HEK293 (cell line): Measurements from ENCODE around the gene FOSL1.

Experiments used
- GLI4 ChIP-seq: fragments of 450-650 bp; formaldehyde crosslinking; IDR thresholded peaks from 2 replicates; pipeline ENCODE4 v1.5.1; 2016; ENCODE audit warnings: missing biosample characterization, missing genetic modification characterization
- HOXA7 ChIP-seq: sonication (generic); formaldehyde crosslinking; IDR thresholded peaks from 2 replicates; pipeline ENCODE4 v1.8.1; 2022; ENCODE audit warnings: missing genetic modification reagents, borderline replicate concordance
- IKZF3 ChIP-seq: fragments of 450-650 bp; IDR thresholded peaks from 2 replicates; pipeline ENCODE4 v1.5.0; 2018; ENCODE audit warnings: missing biosample characterization, mild to moderate bottlenecking, missing genetic modification characterization, moderate library complexity
- MZF1 ChIP-seq: fragments of 450-650 bp; formaldehyde crosslinking; IDR thresholded peaks from 2 replicates; pipeline ENCODE4 v1.5.1; 2017; ENCODE audit warnings: missing biosample characterization, missing genetic modification characterization, borderline replicate concordance
- OSR2 ChIP-seq: fragments of 450-650 bp; formaldehyde crosslinking; IDR thresholded peaks from 2 replicates; pipeline ENCODE4 v1.5.1; 2016; ENCODE audit warnings: missing biosample characterization, missing genetic modification characterization
- RBAK ChIP-seq: fragments of 450-650 bp; formaldehyde crosslinking; IDR thresholded peaks from 2 replicates; pipeline ENCODE4 v1.5.1; 2016; ENCODE audit warnings: missing biosample characterization, missing genetic modification characterization
- ZBTB21 ChIP-seq: fragments of 450-650 bp; formaldehyde crosslinking; IDR thresholded peaks from 2 replicates; pipeline ENCODE4 v1.5.1; 2017; ENCODE audit warnings: missing biosample characterization, missing genetic modification characterization
- ZNF174 ChIP-seq: fragments of 450-650 bp; formaldehyde crosslinking; IDR thresholded peaks from 2 replicates; pipeline ENCODE4 v1.5.0; 2017; ENCODE audit warnings: missing biosample characterization, mild to moderate bottlenecking, missing genetic modification characterization
- ZNF211 ChIP-seq: fragments of 450-650 bp; formaldehyde crosslinking; IDR thresholded peaks from 2 replicates; pipeline ENCODE4 v1.5.1; 2016; ENCODE audit warnings: low read depth, missing biosample characterization, missing genetic modification characterization
- ZNF214 ChIP-seq: fragments of 450-650 bp; formaldehyde crosslinking; IDR thresholded peaks from 2 replicates; pipeline ENCODE4 v1.5.1; 2017; ENCODE audit warnings: missing biosample characterization, mild to moderate bottlenecking, missing genetic modification characterization, borderline replicate concordance
- ZNF292 ChIP-seq: fragments of 450-650 bp; formaldehyde crosslinking; IDR thresholded peaks from 2 replicates; pipeline ENCODE4 v1.5.1; 2016; ENCODE audit warnings: low read depth, missing biosample characterization, missing genetic modification characterization, borderline replicate concordance
- ZNF341 ChIP-seq: fragments of 450-650 bp; formaldehyde crosslinking; IDR thresholded peaks from 2 replicates; pipeline ENCODE4; 2016; ENCODE audit warnings: low read depth, missing biosample characterization, missing genetic modification characterization
- ZNF521 ChIP-seq: fragments of 450-650 bp; formaldehyde crosslinking; IDR thresholded peaks from 2 replicates; pipeline ENCODE4 v1.5.1; 2017; ENCODE audit warnings: missing biosample characterization, mild to moderate bottlenecking, missing genetic modification characterization
- ZNF585B ChIP-seq: fragments of 450-650 bp; formaldehyde crosslinking; IDR thresholded peaks from 2 replicates; pipeline ENCODE4 v1.5.1; 2016; ENCODE audit warnings: missing biosample characterization, missing genetic modification characterization
- ZNF670 ChIP-seq: fragments of 450-650 bp; formaldehyde crosslinking; IDR thresholded peaks from 2 replicates; pipeline ENCODE4 v1.5.1; 2016; ENCODE audit warnings: missing biosample characterization, missing genetic modification characterization, low read depth
- TF ChIP-seq, protein P1 (sequence below): fragments of 450-650 bp; formaldehyde crosslinking; IDR thresholded peaks from 2 replicates; pipeline ENCODE4 v1.5.1; 2017; ENCODE audit warnings: missing biosample characterization, missing genetic modification characterization
- TF ChIP-seq, protein P2 (sequence below): fragments of 450-650 bp; formaldehyde crosslinking; IDR thresholded peaks from 2 replicates; pipeline ENCODE4 v1.5.1; 2016; ENCODE audit warnings: missing biosample characterization, missing genetic modification characterization
- TF ChIP-seq, protein P3 (sequence below): fragments of 450-650 bp; formaldehyde crosslinking; IDR thresholded peaks from 2 replicates; pipeline ENCODE4 v1.5.1; 2016; ENCODE audit warnings: missing biosample characterization, missing genetic modification characterization
- TF ChIP-seq, protein P4 (sequence below): fragments of 450-650 bp; formaldehyde crosslinking; IDR thresholded peaks from 2 replicates; pipeline ENCODE4 v1.5.1; 2016; ENCODE audit warnings: missing biosample characterization, missing genetic modification characterization
- TF ChIP-seq, protein P5 (sequence below): fragments of 450-650 bp; formaldehyde crosslinking; IDR thresholded peaks from 2 replicates; pipeline ENCODE4 v1.5.1; 2016; ENCODE audit warnings: missing biosample characterization, missing genetic modification characterization, borderline replicate concordance
- TF ChIP-seq, protein P6 (sequence below): fragments of 450-650 bp; formaldehyde crosslinking; IDR thresholded peaks from 2 replicates; pipeline ENCODE4 v1.5.1; 2016; ENCODE audit warnings: missing biosample characterization, missing genetic modification characterization

Gene FOSL1

DNA sequence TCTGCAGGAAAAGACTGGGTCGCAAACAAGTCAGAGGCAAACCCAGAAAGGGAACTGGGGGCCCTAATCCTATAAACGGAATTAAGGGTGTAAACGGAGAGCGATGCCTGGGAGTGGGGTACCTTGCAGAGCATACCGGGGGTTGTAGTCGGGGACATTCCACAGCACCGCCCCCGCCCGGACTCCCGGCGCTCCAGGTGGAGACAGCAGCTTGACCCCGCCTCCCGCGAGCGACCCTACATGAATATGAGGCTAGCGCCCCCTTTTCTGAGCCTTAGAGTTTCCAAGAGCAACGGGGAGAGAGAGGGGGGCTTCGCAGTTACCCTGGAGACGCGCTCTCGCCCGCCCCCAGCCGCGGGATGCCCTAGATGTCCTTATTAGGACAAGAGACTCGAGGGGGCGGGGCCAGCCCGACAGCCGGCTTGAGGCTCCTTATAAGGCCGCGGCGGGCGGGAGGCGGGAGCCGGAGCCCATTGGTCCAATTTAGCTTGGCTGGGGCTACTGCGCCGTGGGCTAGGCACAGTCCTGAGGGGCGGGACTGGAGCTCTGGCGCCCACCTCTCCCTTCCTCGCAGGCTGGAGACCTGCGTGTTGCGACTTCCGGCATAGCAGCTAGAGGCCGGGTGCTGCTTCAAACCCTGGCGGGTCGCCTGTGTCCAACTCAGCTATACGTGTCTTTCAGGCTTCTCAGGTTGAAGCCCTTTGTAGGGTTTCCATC lies 40.9 kb downstream of the FOSL1 start (continued):
- TF ChIP-seq, protein P1, sequence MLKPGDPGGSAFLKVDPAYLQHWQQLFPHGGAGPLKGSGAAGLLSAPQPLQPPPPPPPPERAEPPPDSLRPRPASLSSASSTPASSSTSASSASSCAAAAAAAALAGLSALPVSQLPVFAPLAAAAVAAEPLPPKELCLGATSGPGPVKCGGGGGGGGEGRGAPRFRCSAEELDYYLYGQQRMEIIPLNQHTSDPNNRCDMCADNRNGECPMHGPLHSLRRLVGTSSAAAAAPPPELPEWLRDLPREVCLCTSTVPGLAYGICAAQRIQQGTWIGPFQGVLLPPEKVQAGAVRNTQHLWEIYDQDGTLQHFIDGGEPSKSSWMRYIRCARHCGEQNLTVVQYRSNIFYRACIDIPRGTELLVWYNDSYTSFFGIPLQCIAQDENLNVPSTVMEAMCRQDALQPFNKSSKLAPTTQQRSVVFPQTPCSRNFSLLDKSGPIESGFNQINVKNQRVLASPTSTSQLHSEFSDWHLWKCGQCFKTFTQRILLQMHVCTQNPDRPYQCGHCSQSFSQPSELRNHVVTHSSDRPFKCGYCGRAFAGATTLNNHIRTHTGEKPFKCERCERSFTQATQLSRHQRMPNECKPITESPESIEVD (tag by site-specific recombination) = no peak
- TF ChIP-seq OSR2 (tag by site-specific recombination) (no peak), IKZF3 (tag by site-specific recombination) (no peak), ZNF292 (tag by site-specific recombination) (no peak), ZNF341 (peak; percentile 91), ZNF211 (no peak), ZNF174 (no peak), MZF1 (no peak), HOXA7 (CRISPR knock-in tag) (no peak), ZNF214 (no peak), GLI4 (tag by site-specific recombination) (no peak), ZNF585B (no peak), ZNF670 (tag by site-specific recombination) (no peak), RBAK (no peak), ZNF521 (tag by site-specific recombination) (no peak), ZBTB21 (no peak)
- TF ChIP-seq, protein P2, sequence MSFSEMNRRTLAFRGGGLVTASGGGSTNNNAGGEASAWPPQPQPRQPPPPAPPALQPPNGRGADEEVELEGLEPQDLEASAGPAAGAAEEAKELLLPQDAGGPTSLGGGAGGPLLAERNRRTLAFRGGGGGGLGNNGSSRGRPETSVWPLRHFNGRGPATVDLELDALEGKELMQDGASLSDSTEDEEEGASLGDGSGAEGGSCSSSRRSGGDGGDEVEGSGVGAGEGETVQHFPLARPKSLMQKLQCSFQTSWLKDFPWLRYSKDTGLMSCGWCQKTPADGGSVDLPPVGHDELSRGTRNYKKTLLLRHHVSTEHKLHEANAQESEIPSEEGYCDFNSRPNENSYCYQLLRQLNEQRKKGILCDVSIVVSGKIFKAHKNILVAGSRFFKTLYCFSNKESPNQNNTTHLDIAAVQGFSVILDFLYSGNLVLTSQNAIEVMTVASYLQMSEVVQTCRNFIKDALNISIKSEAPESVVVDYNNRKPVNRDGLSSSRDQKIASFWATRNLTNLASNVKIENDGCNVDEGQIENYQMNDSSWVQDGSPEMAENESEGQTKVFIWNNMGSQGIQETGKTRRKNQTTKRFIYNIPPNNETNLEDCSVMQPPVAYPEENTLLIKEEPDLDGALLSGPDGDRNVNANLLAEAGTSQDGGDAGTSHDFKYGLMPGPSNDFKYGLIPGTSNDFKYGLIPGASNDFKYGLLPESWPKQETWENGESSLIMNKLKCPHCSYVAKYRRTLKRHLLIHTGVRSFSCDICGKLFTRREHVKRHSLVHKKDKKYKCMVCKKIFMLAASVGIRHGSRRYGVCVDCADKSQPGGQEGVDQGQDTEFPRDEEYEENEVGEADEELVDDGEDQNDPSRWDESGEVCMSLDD (tag by site-specific recombination) = peak; percentile 57; the same call in 1 of the 2 replicates
- TF ChIP-seq, protein P3, sequence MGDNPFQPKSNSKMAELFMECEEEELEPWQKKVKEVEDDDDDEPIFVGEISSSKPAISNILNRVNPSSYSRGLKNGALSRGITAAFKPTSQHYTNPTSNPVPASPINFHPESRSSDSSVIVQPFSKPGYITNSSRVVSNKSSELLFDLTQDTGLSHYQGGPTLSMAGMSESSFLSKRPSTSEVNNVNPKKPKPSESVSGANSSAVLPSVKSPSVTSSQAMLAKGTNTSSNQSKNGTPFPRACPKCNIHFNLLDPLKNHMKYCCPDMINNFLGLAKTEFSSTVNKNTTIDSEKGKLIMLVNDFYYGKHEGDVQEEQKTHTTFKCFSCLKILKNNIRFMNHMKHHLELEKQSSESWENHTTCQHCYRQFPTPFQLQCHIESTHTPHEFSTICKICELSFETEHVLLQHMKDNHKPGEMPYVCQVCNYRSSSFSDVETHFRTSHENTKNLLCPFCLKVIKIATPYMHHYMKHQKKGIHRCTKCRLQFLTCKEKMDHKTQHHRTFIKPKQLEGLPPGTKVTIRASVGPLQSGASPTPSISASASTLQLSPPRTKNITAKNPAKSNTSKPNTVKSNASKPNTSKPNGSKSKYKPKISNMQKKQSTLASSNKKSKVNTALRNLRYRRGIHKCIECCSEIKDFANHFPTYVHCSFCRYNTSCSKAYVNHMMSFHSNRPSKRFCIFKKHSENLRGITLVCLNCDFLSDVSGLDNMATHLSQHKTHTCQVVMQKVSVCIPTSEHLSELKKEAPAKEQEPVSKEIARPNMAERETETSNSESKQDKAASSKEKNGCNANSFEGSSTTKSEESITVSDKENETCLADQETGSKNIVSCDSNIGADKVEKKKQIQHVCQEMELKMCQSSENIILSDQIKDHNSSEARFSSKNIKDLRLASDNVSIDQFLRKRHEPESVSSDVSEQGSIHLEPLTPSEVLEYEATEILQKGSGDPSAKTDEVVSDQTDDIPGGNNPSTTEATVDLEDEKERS (tag by site-specific recombination) = no peak
- TF ChIP-seq, protein P4, sequence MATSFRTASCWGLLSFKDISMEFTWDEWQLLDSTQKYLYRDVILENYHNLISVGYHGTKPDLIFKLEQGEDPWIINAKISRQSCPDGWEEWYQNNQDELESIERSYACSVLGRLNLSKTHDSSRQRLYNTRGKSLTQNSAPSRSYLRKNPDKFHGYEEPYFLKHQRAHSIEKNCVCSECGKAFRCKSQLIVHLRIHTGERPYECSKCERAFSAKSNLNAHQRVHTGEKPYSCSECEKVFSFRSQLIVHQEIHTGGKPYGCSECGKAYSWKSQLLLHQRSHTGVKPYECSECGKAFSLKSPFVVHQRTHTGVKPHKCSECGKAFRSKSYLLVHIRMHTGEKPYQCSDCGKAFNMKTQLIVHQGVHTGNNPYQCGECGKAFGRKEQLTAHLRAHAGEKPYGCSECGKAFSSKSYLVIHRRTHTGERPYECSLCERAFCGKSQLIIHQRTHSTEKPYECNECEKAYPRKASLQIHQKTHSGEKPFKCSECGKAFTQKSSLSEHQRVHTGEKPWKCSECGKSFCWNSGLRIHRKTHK (tag by site-specific recombination) = no peak
- TF ChIP-seq, protein P5, sequence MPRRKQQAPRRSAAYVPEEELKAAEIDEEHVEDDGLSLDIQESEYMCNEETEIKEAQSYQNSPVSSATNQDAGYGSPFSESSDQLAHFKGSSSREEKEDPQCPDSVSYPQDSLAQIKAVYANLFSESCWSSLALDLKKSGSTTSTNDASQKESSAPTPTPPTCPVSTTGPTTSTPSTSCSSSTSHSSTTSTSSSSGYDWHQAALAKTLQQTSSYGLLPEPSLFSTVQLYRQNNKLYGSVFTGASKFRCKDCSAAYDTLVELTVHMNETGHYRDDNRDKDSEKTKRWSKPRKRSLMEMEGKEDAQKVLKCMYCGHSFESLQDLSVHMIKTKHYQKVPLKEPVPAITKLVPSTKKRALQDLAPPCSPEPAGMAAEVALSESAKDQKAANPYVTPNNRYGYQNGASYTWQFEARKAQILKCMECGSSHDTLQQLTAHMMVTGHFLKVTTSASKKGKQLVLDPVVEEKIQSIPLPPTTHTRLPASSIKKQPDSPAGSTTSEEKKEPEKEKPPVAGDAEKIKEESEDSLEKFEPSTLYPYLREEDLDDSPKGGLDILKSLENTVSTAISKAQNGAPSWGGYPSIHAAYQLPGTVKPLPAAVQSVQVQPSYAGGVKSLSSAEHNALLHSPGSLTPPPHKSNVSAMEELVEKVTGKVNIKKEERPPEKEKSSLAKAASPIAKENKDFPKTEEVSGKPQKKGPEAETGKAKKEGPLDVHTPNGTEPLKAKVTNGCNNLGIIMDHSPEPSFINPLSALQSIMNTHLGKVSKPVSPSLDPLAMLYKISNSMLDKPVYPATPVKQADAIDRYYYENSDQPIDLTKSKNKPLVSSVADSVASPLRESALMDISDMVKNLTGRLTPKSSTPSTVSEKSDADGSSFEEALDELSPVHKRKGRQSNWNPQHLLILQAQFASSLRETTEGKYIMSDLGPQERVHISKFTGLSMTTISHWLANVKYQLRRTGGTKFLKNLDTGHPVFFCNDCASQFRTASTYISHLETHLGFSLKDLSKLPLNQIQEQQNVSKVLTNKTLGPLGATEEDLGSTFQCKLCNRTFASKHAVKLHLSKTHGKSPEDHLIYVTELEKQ (tag by site-specific recombination) = no peak
- TF ChIP-seq, protein P6, sequence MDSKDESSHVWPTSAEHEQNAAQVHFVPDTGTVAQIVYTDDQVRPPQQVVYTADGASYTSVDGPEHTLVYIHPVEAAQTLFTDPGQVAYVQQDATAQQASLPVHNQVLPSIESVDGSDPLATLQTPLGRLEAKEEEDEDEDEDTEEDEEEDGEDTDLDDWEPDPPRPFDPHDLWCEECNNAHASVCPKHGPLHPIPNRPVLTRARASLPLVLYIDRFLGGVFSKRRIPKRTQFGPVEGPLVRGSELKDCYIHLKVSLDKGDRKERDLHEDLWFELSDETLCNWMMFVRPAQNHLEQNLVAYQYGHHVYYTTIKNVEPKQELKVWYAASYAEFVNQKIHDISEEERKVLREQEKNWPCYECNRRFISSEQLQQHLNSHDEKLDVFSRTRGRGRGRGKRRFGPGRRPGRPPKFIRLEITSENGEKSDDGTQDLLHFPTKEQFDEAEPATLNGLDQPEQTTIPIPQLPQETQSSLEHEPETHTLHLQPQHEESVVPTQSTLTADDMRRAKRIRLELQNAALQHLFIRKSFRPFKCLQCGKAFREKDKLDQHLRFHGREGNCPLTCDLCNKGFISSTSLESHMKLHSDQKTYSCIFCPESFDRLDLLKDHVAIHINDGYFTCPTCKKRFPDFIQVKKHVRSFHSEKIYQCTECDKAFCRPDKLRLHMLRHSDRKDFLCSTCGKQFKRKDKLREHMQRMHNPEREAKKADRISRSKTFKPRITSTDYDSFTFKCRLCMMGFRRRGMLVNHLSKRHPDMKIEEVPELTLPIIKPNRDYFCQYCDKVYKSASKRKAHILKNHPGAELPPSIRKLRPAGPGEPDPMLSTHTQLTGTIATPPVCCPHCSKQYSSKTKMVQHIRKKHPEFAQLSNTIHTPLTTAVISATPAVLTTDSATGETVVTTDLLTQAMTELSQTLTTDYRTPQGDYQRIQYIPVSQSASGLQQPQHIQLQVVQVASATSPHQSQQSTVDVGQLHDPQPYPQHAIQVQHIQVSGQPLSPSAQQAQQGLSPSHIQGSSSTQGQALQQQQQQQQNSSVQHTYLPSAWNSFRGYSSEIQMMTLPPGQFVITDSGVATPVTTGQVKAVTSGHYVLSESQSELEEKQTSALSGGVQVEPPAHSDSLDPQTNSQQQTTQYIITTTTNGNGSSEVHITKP (tag by site-specific recombination) = 0 out of 2 replicates have a peak, but pooled peaks have one; percentile 8
